MV-4-11 (cell line): ENCODE results near the gene DLL1.

Experiments
- DNase-seq: peaks from one replicate; lab custom pipeline; 2025; lab: John Stamatoyannopoulos, UW

Gene DLL1

GRCh38 chr6:170281331-170282292, 9.3 kb downstream of the DLL1 start:
- no peak for DNase-seq

- no peak for DNase-seq
These were observed 10.2 kb downstream of the DLL1 start for GRCh38 chr6:170280689-170281045.

- no peak for DNase-seq
These were observed 10.7 kb downstream of the DLL1 start for GRCh38 chr6:170279977-170280688.

GRCh38 chr6:170279426-170279825, 11.5 kb downstream of the DLL1 start:
- DNase-seq: no peak

- DNase-seq: peak; percentile 9
These were observed 12.2 kb downstream of the DLL1 start for GRCh38 chr6:170278743-170279094.

- no peak for DNase-seq
These were observed 12.8 kb downstream of the DLL1 start for GRCh38 chr6:170277893-170278742.

GRCh38 chr6:170276369-170277057, 14.4 kb downstream of the DLL1 start:
- DNase-seq: no peak

GRCh38 chr6:170274713-170275560, 15.9 kb downstream of the DLL1 start:
- DNase-seq: no peak

GRCh38 chr6:170273681-170274080, 17.2 kb downstream of the DLL1 start:
- no peak for DNase-seq

GRCh38 chr6:170273191-170273590, 17.7 kb downstream of the DLL1 start:
- DNase-seq: no peak

- DNase-seq: no peak
These were observed 18.4 kb downstream of the DLL1 start for GRCh38 chr6:170272341-170273065.

- DNase-seq: peak; percentile 98
These were observed 19.0 kb downstream of the DLL1 start for GRCh38 chr6:170271771-170272314.

- DNase-seq: no peak
These were observed 19.8 kb downstream of the DLL1 start for GRCh38 chr6:170270984-170271593.

GRCh38 chr6:170269846-170270541, 20.9 kb downstream of the DLL1 start:
- DNase-seq: peak; percentile 26

GRCh38 chr6:170269151-170269845, 21.6 kb downstream of the DLL1 start:
- no peak for DNase-seq

- DNase-seq: no peak
These were observed 22.4 kb downstream of the DLL1 start for GRCh38 chr6:170268216-170269129.

- DNase-seq: no peak
These were observed 23.2 kb downstream of the DLL1 start for GRCh38 chr6:170267688-170268087.
